BJ (cell line): ENCODE data around the gene DGKB. TPM values are rescaled to one million over a fixed set of nuclear protein-coding genes. Genes with fewer than 3 reads are reported as not detected.
"Not testable (repeated sequence)": the region's sequence is repeated elsewhere in the genome, so short reads cannot be mapped to it uniquely, and the experiment has no call there.

ENCODE experiments used
- CTCF ChIA-PET: fragments of 350-600 bp; formaldehyde crosslinking; extraction: SDS; loops from one replicate; lab custom pipeline; 2021; ENCODE audit warnings: antibody characterized with exemption, inconsistent platforms; lab: Yijun Ruan, JAX
- POLR2A ChIA-PET: fragments of 300-600 bp; sonication (Branson Sonifier 250); formaldehyde crosslinking; extraction: SDS; loops from one replicate; lab custom pipeline; 2021; ENCODE audit warnings: antibody characterized with exemption; lab: Charles Lee
- DNase-seq: peaks from one replicate; pipeline ENCODE4 v3.0.0-alpha.2; 2011; ENCODE audit warnings: low read depth
- H3K27me3 ChIP-seq: 2 replicates; pipeline ENCODE4 v1.6.0; 2011; ENCODE audit warnings: low read length; ENCODE audit not compliant: control insufficient read depth, insufficient read depth
- H3K36me3 ChIP-seq: 2 replicates; pipeline ENCODE4 v1.5.1; 2011; ENCODE audit warnings: low read length; ENCODE audit not compliant: control insufficient read depth, insufficient read depth
- H3K4me3 ChIP-seq: 2 replicates; pipeline ENCODE4 v1.5.1; 2011; ENCODE audit warnings: low read depth, mild to moderate bottlenecking, control low read depth, low read length
- polyA plus RNA-seq: library from polyadenylated mRNA; depleted of rRNA; stranded (reverse); fragments of >200 nt; gene quantifications from 2 replicates; pipeline ENCODE4 v1.2.3, GENCODE V29; 2011
- TF ChIP-seq, protein P1 (sequence below): IDR thresholded peaks from 2 replicates; pipeline ENCODE4 v1.5.1; 2011; ENCODE audit warnings: low read depth, mild to moderate bottlenecking, control low read depth, inconsistent platforms, low read length, moderate library complexity; ENCODE audit not compliant: insufficient read depth

The DGKB gene
- polyA plus RNA-seq, 1 experiment = 0.09 TPM

DNA sequence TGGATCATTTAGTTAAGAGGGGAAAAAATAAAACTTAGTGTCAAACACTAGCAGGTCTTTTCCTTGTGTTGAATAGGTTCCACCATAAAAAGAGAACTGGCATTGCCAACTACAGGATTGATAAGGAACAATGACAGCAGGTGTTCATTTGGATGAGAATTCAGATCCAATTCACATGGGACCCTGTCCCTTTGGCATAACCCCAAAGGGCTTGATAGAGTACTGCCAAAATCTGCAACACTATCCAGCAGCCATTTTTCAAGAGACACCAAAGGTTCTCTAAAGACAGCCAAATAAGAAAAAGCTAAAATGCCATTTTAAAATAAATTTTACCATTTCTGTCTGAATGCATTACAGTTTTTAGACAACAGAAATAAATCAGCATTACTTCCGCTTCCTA is 422.3 kb downstream of the DGKB start:
- Histone ChIP-seq H3K4me3 (no peak overlapping the region), H3K36me3 (no peaks in the 10 kb centered on the region), H3K27me3 (no peaks in the 10 kb centered on the region)
- ChIA-PET CTCF (interaction anchor here (1.5 kb wide), 1 partner anchor 211 kb away, joined by 3 read pairs; no protein-coding TSS in a partner anchor), POLR2A (no interaction called here)
- TF ChIP-seq, protein P1, sequence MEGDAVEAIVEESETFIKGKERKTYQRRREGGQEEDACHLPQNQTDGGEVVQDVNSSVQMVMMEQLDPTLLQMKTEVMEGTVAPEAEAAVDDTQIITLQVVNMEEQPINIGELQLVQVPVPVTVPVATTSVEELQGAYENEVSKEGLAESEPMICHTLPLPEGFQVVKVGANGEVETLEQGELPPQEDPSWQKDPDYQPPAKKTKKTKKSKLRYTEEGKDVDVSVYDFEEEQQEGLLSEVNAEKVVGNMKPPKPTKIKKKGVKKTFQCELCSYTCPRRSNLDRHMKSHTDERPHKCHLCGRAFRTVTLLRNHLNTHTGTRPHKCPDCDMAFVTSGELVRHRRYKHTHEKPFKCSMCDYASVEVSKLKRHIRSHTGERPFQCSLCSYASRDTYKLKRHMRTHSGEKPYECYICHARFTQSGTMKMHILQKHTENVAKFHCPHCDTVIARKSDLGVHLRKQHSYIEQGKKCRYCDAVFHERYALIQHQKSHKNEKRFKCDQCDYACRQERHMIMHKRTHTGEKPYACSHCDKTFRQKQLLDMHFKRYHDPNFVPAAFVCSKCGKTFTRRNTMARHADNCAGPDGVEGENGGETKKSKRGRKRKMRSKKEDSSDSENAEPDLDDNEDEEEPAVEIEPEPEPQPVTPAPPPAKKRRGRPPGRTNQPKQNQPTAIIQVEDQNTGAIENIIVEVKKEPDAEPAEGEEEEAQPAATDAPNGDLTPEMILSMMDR = no peak
- no peak for DNase-seq

DNA sequence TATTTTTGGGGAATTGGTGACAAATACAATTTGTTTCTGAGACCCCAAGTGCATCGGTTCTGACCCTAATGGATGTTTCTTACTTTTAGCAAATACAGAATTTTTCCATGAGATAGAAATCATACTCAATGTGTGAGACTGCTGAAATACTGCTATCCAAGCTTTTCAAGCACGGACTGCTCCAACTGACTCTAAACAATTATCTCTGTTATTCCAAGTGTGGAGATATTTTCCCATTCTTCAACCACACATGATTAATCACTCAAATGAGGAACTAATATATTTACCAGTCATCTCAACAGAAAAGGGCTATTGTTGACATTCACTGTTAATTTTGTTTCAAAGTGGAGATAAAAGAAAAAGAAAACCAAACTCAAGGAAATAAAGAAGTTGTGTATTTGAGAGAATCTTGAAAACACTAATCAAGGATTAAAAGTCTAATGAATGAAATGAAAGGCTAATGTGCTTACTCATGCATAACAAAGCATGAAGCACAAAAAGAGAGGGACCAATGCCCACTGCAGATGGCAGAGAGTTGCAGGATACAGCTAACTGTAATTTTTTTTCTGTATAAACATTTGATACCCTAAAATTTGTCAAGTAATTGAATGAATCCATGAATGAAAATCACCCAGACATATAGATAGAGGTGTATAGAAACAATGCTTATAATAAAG is 423.6 kb downstream of the DGKB start:
- TF ChIP-seq, protein P1 = no peak
- ChIA-PET POLR2A (no interaction called here), CTCF (no interaction called here)
- Histone ChIP-seq H3K36me3 (no peaks in the 10 kb centered on the region), H3K27me3 (no peaks in the 10 kb centered on the region), H3K4me3 (no peak overlapping the region)
- no peak for DNase-seq

- POLR2A ChIA-PET, H3K36me3 ChIP-seq, H3K27me3 ChIP-seq, H3K4me3 ChIP-seq, DNase-seq, CTCF ChIA-PET: not testable (repeated sequence)
Measured at GRCh38 chr7:14461716-14462115, 440.8 kb downstream of the DGKB start.

- H3K36me3 ChIP-seq, DNase-seq, POLR2A ChIA-PET, H3K27me3 ChIP-seq, H3K4me3 ChIP-seq: not testable (repeated sequence)
- CTCF ChIA-PET = interaction anchor here (0.8 to 2.7 kb wide), 8 partner anchors 27 to 1182 kb away, joined by 3 to 16 read pairs (median 4); no protein-coding TSS in a partner anchor
Measured at GRCh38 chr7:14458846-14459245, 443.7 kb downstream of the DGKB start.

GRCh38 chr7:14457568-14458453 is 444.7 kb downstream of the DGKB start:
- Histone ChIP-seq H3K4me3 (no peak overlapping the region), H3K27me3 (no peaks in the 10 kb centered on the region), H3K36me3 (no peaks in the 10 kb centered on the region)
- CTCF ChIA-PET = interaction anchor here (0.8 to 2.7 kb wide), 12 partner anchors 9 to 1181 kb away, joined by 3 to 16 read pairs (median 4); no protein-coding TSS in a partner anchor
- POLR2A ChIA-PET = no interaction called here
- peak; percentile 12 for DNase-seq
- TF ChIP-seq, protein P1 = peak; percentile 81

DNA sequence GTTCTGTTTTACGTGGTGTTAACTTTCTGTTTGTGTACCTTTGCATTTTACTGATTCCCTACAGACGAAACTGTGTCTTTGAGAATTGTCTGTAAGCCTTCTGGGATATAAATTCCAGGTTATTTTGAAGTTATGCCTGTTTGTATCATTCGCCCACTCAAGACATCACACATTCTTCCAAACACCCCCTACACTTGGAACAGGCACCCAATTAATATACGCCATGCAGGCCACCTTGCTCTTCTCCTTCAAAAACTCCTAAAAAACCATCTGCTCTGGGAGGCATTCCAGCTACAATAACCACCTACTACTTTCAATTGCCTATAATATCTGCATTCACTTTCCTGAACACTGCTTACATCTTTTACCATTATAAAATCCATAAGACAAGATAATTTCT is 453.3 kb downstream of the DGKB start:
- POLR2A ChIA-PET = no interaction called here
- no peaks in the 10 kb centered on the region for H3K27me3 ChIP-seq
- no peak overlapping the region for H3K4me3 ChIP-seq
- TF ChIP-seq, protein P1 = no peak
- DNase-seq = no peak
- H3K36me3 ChIP-seq = no peaks in the 10 kb centered on the region
- CTCF ChIA-PET = no interaction called here
